SK-N-SH treated with all-trans-retinoic acid at 6 μM for 48 hours (cell line): Measurements from ENCODE around the gene RRN3.
"Not testable (repeated sequence)": the region's sequence is repeated elsewhere in the genome, so short reads cannot be mapped to it uniquely, and the experiment has no call there.

Experiments
- ATAC-seq: fragments of 200-7000 bp; cut with Tn5 transposase; 3 replicates; pipeline ENCODE4 v1.9.1; 2020; ENCODE audit warnings: mild to moderate bottlenecking, moderate library complexity
- ARNTL ChIP-seq: fragments of 450-650 bp; formaldehyde crosslinking; IDR thresholded peaks from 2 replicates; pipeline ENCODE4 v1.5.0; 2020; ENCODE audit warnings: low read depth, mild to moderate bottlenecking, moderate library complexity, borderline replicate concordance
- BACH2 ChIP-seq: fragments of 250-450 bp; sonication (Bioruptor Pico); IDR thresholded peaks from 2 replicates; pipeline ENCODE4 v1.9.0; 2021; ENCODE audit warnings: mild to moderate bottlenecking, borderline replicate concordance
- CSDC2 ChIP-seq: fragments of 250-450 bp; sonication (Bioruptor Pico); IDR thresholded peaks from 2 replicates; pipeline ENCODE4 v1.5.0; 2020; ENCODE audit warnings: mild to moderate bottlenecking, moderate library complexity
- CSRNP3 ChIP-seq: fragments of 250-450 bp; sonication (Bioruptor Pico); IDR thresholded peaks from 2 replicates; pipeline ENCODE4 v1.5.1; 2021; ENCODE audit warnings: mild to moderate bottlenecking, moderate library complexity
- ESRRG ChIP-seq: fragments of 250-450 bp; sonication (Bioruptor Pico); IDR thresholded peaks from 2 replicates; pipeline ENCODE4 v1.6.1; 2021; ENCODE audit warnings: mild to moderate bottlenecking
- GLIS3 ChIP-seq: fragments of 250-450 bp; sonication (Bioruptor Pico); IDR thresholded peaks from 2 replicates; pipeline ENCODE4 v1.5.0; 2020; ENCODE audit warnings: mild to moderate bottlenecking, moderate library complexity
- ISL1 ChIP-seq: fragments of 250-450 bp; sonication (Bioruptor Pico); IDR thresholded peaks from 2 replicates; pipeline ENCODE4 v2.1.2; 2022; ENCODE audit warnings: mild to moderate bottlenecking, moderate library complexity
- OSR1 ChIP-seq: fragments of 250-450 bp; sonication (Bioruptor Pico); IDR thresholded peaks from 2 replicates; pipeline ENCODE4 v1.8.0; 2022; ENCODE audit warnings: moderate library complexity, mild to moderate bottlenecking, inconsistent platforms
- PPARA ChIP-seq: fragments of 250-450 bp; sonication (Bioruptor Pico); IDR thresholded peaks from 2 replicates; pipeline ENCODE4 v1.5.0; 2020; ENCODE audit warnings: mild to moderate bottlenecking, borderline replicate concordance
- TCF4 ChIP-seq: fragments of 250-450 bp; sonication (Bioruptor Pico); IDR thresholded peaks from 2 replicates; pipeline ENCODE4 v1.8.0; 2021; ENCODE audit warnings: mild to moderate bottlenecking, moderate library complexity, borderline replicate concordance
- TOX ChIP-seq: fragments of 250-450 bp; sonication (Bioruptor Pico); IDR thresholded peaks from 2 replicates; pipeline ENCODE4 v1.8.0; 2021; ENCODE audit warnings: mild to moderate bottlenecking, moderate library complexity, borderline replicate concordance
- ZFP3 ChIP-seq: fragments of 250-450 bp; sonication (Bioruptor Pico); IDR thresholded peaks from 2 replicates; pipeline ENCODE4 v1.5.0; 2020; ENCODE audit warnings: mild to moderate bottlenecking, moderate library complexity
- ZNF565 ChIP-seq: fragments of 450-650 bp; formaldehyde crosslinking; conservative IDR thresholded peaks from 2 replicates; pipeline ENCODE4 v1.5.0; 2020; ENCODE audit warnings: low read depth, mild to moderate bottlenecking, moderate library complexity
- ZNF70 ChIP-seq: fragments of 450-650 bp; formaldehyde crosslinking; IDR thresholded peaks from 2 replicates; pipeline ENCODE4 v1.5.0; 2020; ENCODE audit warnings: mild to moderate bottlenecking, moderate library complexity
- ZNF8 ChIP-seq: fragments of 450-650 bp; formaldehyde crosslinking; IDR thresholded peaks from 2 replicates; pipeline ENCODE4 v1.5.0; 2020; ENCODE audit warnings: mild to moderate bottlenecking, moderate library complexity
- TF ChIP-seq, protein P1 (sequence below): fragments of 250-450 bp; sonication (Bioruptor Pico); IDR thresholded peaks from 2 replicates; pipeline ENCODE4 v1.8.0; 2020; ENCODE audit warnings: mild to moderate bottlenecking, moderate library complexity, borderline replicate concordance
- TF ChIP-seq, protein P2 (sequence below): fragments of 250-450 bp; sonication (Bioruptor Pico); IDR thresholded peaks from 2 replicates; pipeline ENCODE4 v1.5.0; 2020; ENCODE audit warnings: mild to moderate bottlenecking, moderate library complexity
- TF ChIP-seq, protein P3 (sequence below): fragments of 250-450 bp; sonication (Bioruptor Pico); IDR thresholded peaks from 2 replicates; pipeline ENCODE4 v1.5.1; 2020; ENCODE audit warnings: low read depth, mild to moderate bottlenecking, moderate library complexity

RRN3 gene

DNA sequence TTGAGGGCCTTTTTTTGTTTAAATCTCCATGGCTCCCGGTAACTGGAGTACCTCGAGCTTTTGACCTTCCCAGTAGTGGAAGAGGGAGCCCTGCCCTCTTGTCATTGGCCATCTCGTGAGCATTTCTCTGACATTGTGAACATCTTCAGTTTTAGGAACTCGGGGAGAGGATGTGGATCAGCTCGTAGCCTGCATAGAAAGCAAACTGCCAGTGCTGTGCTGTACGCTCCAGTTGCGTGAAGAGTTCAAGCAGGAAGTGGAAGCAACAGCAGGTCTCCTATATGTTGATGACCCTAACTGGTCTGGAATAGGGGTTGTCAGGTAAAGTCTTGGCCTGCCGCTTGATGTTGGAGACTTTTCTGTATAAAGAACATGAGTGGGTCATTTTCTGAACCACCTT is 62.5 kb downstream of the RRN3 start:
- ATAC-seq, result no peak
- TF ChIP-seq PPARA (CRISPR knock-in tag), result no peak
- TF ChIP-seq CSRNP3, result no peak
- TF ChIP-seq, protein P1, sequence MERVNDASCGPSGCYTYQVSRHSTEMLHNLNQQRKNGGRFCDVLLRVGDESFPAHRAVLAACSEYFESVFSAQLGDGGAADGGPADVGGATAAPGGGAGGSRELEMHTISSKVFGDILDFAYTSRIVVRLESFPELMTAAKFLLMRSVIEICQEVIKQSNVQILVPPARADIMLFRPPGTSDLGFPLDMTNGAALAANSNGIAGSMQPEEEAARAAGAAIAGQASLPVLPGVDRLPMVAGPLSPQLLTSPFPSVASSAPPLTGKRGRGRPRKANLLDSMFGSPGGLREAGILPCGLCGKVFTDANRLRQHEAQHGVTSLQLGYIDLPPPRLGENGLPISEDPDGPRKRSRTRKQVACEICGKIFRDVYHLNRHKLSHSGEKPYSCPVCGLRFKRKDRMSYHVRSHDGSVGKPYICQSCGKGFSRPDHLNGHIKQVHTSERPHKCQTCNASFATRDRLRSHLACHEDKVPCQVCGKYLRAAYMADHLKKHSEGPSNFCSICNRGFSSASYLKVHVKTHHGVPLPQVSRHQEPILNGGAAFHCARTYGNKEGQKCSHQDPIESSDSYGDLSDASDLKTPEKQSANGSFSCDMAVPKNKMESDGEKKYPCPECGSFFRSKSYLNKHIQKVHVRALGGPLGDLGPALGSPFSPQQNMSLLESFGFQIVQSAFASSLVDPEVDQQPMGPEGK (CRISPR knock-in tag), result no peak
- TF ChIP-seq, protein P2, sequence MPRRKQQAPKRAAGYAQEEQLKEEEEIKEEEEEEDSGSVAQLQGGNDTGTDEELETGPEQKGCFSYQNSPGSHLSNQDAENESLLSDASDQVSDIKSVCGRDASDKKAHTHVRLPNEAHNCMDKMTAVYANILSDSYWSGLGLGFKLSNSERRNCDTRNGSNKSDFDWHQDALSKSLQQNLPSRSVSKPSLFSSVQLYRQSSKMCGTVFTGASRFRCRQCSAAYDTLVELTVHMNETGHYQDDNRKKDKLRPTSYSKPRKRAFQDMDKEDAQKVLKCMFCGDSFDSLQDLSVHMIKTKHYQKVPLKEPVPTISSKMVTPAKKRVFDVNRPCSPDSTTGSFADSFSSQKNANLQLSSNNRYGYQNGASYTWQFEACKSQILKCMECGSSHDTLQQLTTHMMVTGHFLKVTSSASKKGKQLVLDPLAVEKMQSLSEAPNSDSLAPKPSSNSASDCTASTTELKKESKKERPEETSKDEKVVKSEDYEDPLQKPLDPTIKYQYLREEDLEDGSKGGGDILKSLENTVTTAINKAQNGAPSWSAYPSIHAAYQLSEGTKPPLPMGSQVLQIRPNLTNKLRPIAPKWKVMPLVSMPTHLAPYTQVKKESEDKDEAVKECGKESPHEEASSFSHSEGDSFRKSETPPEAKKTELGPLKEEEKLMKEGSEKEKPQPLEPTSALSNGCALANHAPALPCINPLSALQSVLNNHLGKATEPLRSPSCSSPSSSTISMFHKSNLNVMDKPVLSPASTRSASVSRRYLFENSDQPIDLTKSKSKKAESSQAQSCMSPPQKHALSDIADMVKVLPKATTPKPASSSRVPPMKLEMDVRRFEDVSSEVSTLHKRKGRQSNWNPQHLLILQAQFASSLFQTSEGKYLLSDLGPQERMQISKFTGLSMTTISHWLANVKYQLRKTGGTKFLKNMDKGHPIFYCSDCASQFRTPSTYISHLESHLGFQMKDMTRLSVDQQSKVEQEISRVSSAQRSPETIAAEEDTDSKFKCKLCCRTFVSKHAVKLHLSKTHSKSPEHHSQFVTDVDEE (CRISPR knock-in tag), result no peak
- no peak for TF ChIP-seq ZNF565 (CRISPR knock-in tag)
- no peak for TF ChIP-seq TCF4
- no peak for TF ChIP-seq CSDC2 (CRISPR knock-in tag)
- no peak for TF ChIP-seq ZNF8 (CRISPR knock-in tag)
- no peak for TF ChIP-seq OSR1
- no peak for TF ChIP-seq ISL1
- TF ChIP-seq BACH2 (CRISPR knock-in tag), result no peak
- TF ChIP-seq ZFP3 (CRISPR knock-in tag), result no peak
- no peak for TF ChIP-seq GLIS3 (CRISPR knock-in tag)

- no peak for ATAC-seq
- TF ChIP-seq ARNTL (CRISPR knock-in tag), result no peak
- TF ChIP-seq ZNF565 (CRISPR knock-in tag), result no peak
- no peak for TF ChIP-seq OSR1
- TF ChIP-seq, protein P1 (CRISPR knock-in tag), result no peak
- TF ChIP-seq ZNF8 (CRISPR knock-in tag), result no peak
- no peak for TF ChIP-seq ISL1
- TF ChIP-seq, protein P2 (CRISPR knock-in tag), result no peak
- no peak for TF ChIP-seq ZFP3 (CRISPR knock-in tag)
- TF ChIP-seq BACH2 (CRISPR knock-in tag), result no peak
- TF ChIP-seq TCF4, result no peak
- TF ChIP-seq TOX, result no peak
- TF ChIP-seq, protein P3, sequence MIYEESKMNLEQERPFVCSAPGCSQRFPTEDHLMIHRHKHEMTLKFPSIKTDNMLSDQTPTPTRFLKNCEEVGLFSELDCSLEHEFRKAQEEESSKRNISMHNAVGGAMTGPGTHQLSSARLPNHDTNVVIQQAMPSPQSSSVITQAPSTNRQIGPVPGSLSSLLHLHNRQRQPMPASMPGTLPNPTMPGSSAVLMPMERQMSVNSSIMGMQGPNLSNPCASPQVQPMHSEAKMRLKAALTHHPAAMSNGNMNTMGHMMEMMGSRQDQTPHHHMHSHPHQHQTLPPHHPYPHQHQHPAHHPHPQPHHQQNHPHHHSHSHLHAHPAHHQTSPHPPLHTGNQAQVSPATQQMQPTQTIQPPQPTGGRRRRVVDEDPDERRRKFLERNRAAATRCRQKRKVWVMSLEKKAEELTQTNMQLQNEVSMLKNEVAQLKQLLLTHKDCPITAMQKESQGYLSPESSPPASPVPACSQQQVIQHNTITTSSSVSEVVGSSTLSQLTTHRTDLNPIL (CRISPR knock-in tag), result no peak
- TF ChIP-seq ZNF70 (CRISPR knock-in tag), result no peak
- no peak for TF ChIP-seq ESRRG (CRISPR knock-in tag)
- TF ChIP-seq GLIS3 (CRISPR knock-in tag), result no peak
- TF ChIP-seq CSDC2 (CRISPR knock-in tag), result no peak
These were observed 62.9 kb downstream of the RRN3 start for GRCh38 chr16:15031179-15031578.

- not testable (repeated sequence) for ATAC-seq
These were observed 64.3 kb downstream of the RRN3 start for GRCh38 chr16:15029749-15030148.

- ATAC-seq, result not testable (repeated sequence)
These were observed 65.0 kb downstream of the RRN3 start for GRCh38 chr16:15028801-15029698.

GRCh38 chr16:15028345-15028715 is 65.7 kb downstream of the RRN3 start:
- not testable (repeated sequence) for ATAC-seq

DNA sequence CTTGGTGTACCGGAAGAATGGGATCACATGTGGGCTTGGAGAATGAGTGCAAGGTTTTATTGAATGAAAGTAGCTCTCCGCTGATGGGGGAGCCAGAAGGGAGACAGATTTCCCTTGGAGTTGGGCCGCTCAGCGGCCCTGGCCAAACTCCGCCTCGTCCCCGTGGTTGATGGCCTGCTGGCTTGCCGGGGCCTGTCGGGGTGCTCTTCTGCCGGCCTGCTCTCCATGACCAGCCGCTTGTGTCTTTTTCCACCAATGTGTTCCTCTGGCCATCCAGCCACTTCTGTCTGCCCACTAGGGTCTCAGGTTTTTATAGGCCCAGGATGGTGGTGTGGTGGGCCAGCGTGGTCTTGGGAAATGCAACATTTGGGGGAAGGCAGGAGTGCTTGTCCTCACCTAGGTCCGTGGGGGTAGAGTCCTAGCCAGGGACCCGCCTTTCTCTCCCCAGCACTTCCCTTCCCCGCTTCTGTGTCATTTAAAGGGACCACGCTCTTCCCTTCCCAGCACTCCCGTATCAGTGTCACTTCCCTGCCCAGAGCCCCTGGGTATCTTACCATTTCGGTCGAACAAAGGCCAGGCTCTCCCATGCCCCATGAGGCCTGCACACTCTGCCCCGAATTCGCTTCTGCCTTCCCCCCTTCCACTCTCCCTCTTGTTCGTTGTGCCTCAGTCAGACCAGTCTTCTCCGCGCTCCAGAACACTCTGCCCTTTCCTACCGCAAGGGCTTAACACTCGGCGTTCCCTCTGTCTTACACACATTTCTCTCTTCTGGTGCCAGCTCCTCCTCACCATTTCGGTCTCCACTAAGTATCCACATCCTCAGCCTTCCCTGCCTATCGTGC is 66.3 kb downstream of the RRN3 start:
- ATAC-seq, result not testable (repeated sequence)
